Neural progenitor cell (in vitro differentiated cells): Measurements from ENCODE around the gene NFATC2.

Source experiments
- CTCF ChIP-seq: fragments of 200-600 bp; sonication (generic); IDR thresholded peaks from 2 replicates; pipeline ENCODE4 v1.5.1; 2017; ENCODE audit warnings: antibody characterized with exemption, mild to moderate bottlenecking
- EZH2 ChIP-seq: fragments of 200-600 bp; sonication (generic); IDR thresholded peaks from 2 replicates; pipeline ENCODE4 v1.6.1; 2017; ENCODE audit warnings: antibody characterized with exemption, mild to moderate bottlenecking, moderate library complexity
- EZH2phosphoT487 ChIP-seq: fragments of 200-600 bp; sonication (generic); IDR thresholded peaks from 2 replicates; pipeline ENCODE4 v1.6.1; 2017; ENCODE audit warnings: antibody characterized with exemption

GRCh38 chr20:51381557-51381956 lies 161.0 kb downstream of the NFATC2 start:
- TF ChIP-seq CTCF (no peak), EZH2 (no peak), EZH2phosphoT487 (no peak)
